OCI-M1 (cell line): Measurements from ENCODE around the gene F11R.
"Not testable (repeated sequence)": the region's sequence is repeated elsewhere in the genome, so short reads cannot be mapped to it uniquely, and the experiment has no call there.

Experiments used
- DNase-seq: peaks from one replicate; lab custom pipeline; 2025; lab: John Stamatoyannopoulos, UW

F11R gene

DNA sequence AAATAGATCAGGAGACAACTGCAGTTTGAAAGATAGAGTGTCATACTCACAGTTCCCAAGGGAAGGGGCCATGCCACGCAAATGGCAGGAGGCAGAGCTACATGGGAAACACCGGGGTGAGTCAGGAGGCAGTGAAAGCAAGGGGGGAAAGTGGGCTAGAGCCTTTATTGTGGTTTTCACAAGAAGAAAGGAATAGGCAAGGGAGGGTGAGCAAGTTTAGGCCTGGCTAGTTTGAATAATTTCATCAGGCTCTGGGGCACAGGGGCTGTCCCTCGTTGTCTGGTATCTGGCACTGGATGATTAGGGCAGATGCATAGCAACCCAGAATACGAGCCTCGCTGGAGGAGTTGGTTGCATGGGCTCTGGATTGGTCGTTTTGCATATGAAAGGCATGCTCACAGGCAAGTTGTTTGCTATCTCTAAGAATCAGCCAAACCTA, 49.3 kb downstream of the F11R start:
- DNase-seq = no peak

DNA sequence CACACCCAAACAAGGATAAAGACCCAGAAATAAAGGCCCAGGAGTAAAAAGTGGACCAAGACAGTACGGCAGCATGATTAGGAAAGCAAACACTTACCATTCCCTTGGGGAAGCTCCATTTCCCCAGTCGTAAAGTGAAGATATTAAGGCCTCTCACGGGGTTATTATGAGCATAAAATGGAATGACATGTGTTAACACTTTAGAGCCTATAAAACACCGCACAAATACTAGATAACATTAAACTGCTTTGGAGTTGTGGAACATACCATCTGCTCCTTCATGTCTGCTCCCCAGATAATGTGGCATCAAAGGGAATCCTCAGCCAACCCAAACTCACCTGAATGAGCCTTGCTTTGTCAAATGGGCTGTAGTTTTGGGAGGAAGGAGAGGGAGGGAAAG, 57.4 kb downstream of the F11R start:
- no peak for DNase-seq

DNA sequence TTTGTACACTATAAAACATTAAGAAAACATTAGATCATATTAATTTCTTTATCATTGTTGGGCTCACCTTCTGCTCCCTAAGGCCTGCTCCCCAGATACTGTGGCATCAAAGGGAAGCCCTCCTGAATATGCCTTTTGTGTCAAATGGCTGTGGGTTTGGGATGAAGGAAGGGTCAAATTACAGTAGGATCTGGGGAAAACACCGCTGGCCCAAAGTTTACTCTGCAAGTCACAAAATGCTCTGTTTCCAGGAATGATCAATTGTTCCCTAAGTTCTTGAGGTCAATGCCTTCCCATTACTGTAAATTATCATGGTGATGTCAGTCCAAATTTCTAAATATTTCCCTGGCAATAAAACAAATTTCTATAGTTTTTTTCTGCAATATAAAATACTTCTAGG, 59.5 kb downstream of the F11R start:
- no peak for DNase-seq

DNA sequence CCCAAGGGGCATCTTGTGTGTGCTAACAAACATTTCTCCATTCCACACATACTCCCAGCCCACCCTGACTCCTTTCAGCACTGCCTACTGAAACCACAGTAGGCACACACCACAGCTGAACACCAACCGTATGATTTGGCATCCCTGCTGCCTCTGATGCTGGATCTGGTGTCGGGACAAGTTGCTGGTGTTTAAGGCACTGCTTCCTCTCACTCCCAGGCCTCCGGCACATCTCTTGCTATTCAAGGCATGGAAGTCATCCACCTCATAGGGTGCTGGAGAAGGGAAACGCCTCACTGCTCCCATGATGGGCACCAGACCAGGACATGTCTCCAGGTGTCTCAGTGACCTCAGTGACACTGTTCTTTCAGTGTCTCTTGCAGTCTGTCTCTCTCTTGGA, 64.0 kb downstream of the F11R start:
- DNase-seq = no peak

DNA sequence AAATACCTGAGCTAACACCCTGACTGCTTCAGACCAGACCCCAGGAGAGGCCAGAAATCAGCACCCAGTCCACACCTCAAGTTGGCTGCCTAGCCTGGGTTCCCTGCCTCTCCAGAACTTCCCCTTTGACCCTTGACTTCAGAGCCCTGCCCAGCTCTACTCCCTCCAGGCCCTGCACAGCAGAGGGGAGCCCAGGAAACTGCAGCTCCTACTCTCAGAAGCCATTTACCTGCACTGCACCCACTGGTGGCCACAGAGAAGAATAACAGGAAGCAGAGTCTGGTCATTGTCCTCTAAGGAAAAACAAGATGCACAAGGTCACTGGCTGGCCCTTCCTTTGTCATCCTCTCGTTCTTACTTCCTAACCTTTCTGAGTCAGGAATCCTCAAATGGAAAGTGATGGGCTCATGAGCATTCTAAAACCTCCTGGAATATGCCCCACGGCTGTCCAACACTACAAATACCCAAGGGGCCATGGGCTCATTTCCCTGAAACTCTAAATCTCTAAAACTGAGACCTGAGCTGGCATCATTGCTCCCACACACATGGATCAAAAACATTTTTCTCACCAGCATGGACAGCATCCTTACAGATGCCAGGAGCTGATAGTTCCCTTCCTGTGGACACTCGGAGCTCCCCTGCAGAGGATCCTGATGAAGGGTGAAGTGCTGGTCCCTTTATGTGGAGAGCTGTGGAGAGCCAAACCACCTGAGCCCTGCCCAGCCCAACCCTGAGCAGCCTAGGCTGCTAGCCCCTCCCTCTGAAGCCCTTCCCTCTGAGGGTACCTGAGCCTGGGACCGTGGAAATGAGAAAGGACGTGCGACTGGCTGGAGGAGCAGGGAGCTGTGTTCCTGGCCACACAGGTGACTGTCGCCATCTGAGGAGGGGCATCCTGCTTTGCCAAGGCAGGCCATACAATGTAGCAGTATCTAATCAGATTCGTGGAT, 66.5 kb downstream of the F11R start, which contains the start of gene ITLN2:
Gene ITLN2, minus strand, starts transcription at position 652 of the 947 bp plus-strand sequence. Its CDS starts 68 bp downstream, at position 584.
- DNase-seq = peak; percentile 73

DNA sequence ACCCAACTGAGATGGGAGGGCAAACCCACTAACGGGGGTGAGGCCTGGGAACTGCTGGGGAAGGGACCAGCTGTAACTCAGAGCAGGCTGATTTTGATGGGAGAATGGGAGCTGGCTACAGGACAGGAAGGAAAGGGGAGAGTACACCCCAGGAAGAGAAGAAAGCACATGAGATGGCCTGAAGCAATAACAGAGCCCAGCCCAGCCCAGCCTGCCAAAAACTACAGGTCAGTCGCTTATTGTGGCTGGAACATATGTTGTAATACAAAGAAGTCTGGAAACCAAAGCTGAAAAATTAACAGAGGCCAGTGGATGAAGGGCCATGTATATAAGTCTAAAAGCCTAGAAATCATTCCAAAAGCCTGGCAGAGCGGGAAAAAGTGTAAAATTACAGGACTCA, 67.9 kb downstream of the F11R start:
- DNase-seq = no peak

DNA sequence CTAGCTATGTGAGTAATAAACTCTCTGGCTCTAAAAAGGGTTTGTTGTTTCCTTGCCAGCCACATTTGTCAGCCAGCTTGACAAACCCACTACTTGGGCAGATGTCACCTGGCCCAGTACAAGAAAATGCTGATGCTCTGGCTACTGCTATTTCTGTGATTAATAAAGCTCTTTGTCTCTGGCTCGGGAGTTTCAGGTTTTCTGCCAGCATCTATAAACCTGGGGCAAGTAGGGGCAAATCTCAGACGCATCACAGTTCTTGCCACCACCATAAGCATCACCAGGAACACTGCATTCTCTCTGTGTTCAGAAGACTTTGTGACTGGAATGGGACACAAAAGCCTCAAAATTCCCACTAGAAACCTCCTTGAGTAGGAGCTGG, 68.8 kb downstream of the F11R start:
- no peak for DNase-seq

DNA sequence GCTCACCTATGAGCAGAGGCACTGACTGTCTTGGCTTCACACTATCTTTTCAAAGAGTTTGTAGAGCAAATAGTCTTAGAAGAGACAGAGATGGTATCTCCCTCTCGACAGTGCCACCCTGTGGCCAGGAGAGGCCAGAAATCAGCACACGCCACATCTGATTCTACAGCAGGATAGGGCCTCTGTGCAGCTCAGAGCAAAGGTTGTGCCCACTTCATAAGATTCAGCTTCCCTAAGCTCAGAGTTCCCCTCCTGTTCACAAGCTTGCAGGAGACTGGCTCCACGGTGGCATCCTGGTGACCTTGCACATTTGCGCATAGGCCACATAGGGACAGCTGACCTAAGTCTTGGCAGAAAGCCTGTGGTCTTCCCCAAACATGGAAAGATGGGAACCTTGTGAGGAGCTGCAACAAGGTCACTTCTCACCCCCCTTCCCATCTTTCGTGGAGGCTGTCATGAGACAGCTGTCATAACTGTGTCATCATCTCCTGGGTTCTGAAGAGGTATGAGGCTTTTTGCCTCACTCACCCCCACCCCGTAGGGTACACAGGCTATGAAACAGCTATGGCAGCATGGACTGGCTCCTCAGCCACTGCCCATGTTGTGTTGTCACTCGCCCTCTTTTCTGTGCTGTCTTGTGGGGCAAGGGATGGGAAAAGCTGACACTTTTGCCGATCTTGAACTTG, 69.4 kb downstream of the F11R start:
- peak; percentile 89 for DNase-seq

DNA sequence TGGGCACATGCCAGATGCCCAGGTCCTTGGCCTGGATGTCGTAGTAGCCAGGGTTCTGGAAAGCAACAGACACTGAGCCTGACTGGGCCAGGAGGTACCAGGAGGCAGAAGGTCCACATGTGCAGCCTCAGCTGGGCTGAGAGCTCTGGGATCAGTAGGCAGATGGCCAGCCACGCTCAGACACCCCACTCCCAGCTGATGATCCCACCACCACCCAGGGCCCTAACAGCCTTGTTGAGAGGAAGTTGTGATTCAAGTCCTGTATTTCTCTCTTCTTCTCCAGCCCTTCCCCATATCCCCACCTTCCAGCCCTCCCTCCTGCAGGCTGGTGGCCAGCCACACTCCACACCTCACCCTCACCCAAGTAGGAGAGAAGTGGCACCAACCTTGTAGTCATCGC, 70.3 kb downstream of the F11R start:
- no peak for DNase-seq

DNA sequence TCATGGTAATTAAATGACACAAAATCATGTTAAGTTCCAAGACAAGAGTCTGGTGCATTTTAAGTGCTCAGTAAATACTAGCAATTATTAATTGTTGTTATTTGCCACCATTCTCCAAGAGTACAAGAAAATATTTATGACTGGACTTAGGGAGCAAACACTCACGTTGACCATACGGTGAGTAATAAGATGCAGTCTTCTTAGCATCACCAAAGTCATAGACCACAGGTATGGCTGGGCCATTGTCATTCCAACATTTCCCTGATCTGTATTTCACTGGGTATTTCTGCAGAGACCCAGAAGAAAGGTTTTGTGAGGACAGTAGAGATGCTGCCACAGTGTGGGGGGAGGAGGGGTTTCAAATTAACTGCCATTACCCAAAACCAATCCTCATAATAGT, 71.1 kb downstream of the F11R start:
- no peak for DNase-seq

DNA sequence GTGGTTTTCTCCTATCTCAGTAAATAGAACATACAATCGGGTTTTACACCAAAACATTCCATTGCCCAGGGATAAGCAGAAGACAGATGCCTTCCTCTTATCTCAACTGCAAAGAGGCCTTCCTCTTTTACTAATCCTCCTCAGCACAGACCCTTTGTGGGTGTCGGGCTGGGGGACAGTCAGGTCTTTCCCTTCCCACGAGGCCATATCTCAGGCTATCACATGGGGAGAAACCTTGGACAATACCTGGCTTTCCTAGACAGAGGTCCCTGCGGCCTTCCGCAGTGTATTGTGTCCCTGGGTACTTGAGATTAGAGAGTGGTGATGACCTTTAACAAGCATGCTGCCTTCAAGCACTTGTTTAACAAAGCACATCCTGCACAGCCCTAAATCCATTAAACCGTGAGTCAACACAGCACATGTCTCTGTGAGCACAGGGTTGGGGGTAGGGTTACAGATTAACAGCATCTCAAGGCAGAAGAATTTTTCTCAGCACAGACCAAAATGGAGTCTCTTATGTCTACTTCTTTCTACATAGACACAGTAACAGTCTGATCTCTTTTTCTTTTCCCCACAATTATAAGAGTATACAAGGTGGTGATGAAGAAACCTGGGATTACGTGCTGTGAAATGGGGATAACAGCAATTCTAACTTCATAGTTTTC, 71.6 kb downstream of the F11R start:
- peak; percentile 79 for DNase-seq

DNA sequence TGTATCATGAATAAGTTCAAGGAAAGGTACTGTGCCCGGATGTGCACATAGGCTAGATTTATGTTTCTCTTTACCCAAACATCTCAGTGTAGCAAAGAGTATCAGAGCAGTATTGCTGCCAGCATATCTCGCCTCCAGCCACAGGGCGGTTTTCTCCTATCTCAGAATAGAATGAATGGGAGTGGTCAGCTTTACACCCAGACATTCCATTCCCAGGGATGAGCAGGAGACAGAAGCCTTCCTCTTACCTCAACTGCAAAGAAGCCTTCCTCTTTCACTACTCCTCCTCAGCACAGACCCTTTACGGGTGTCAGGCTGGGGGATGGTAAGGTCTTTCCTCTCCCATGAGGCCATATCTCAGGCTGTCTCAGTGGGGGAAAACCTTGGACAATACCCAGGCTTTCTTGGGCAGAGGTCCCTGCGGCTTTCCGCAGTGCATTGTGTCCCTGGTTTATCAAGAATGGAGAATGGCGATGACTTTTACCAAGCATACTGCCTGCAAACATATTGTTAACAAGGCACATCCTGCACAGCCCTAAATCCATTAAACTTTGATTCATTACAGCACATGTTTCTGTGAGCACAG, 73.7 kb downstream of the F11R start:
- peak; percentile 58 for DNase-seq

DNA sequence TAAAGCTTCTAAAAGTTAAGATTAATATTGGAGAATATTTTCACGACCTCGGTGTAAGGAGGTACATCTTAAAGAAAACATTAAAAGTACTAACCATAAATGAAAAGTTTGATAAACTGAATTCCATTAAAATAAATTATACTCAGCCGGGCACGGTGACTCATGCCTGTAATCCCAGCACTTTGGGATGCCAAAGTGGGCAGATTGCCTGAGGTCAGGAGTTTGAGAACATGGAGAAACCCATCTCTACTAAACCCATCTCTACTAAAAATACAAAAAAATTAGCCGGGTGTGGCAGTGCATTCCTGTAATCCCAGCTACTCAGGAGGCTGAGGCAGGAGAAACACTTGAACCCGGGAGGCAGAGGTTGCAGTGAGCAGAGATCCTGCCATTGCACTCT, 75.1 kb downstream of the F11R start:
- DNase-seq = not testable (repeated sequence)
